ENCODE results near the gene YAP1.

Gene YAP1

DNA sequence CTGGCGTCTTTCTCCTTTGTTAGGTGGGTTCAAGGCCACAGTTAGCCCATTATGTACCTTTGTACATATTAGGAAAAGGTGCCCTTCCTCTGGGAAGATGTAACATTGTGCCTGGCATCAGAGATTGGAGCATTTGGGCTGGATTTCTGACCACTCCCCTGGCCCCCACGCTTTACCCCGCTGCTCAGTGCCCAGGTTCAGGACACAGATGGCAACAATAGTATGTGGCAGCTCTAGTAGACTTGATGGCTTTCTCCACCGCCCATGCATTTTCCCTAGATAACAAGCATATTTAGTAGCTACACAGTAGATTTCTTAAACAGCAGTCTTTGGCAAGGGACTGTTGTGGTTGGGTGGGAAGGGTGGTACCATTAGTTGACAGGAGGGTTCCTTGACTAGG lies 53.1 kb downstream of the YAP1 start:
- DNase-seq (ENCODE audit: low read depth): no peak

DNA sequence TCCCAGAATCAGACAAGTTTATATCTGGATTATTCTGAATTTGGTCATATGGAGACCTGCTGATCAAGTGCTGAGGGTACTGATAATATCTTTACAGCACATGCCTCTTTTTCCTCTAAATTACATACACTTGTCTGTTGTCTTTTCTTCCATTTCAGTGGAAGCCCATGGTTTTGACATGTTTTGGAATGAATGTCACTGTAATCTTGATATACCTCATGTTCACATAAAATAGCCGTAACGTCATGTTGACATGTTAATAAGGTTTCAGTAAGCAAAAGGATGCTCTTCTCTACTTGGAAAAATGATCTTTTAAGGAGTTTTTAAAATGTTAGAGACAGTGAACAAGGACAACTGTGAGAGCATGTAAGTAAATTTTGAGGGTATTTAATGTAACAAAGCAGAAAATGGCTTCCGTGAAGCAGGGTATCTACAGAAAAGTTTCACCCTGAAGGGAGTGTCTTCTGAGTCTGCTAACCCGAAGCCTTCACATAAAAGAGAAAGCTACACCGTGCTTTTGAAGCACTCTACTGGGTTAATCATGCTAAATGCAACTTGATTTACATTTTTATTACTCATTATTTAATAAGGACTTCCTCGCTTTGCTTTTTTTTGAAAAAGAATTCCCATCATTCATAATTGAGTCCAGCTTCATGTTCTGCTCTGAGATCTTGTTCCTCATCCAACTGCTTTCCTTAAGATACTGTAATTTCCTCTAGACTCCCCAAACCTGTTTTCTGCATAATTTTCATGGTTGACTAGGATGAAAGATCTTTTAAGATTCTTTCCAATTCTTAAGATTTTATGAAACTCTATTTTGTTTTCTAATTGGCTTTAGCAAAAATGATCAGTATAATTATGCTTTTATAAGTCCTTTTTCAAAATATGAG lies 56.2 kb downstream of the YAP1 start:
- DNase-seq (ENCODE audit: low read depth): no peak

DNA sequence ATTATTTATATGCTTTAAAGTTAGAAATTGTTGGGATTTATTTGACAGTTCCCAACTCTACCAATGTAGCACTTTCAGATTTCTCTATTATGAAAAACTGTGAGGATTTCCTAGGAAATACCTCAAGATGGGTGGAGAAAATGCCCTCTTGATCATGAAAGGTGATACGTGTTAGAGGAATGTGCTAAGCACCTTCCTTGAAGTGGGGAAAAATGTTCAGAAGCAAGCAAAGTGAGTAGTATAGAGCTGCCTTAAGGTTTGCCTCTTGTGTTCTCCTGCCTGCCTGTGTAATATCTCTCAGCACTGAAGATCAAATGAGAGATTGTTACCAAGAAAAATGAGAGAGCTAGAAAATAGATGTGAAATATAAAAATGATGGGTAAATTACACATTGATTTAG lies 58.2 kb downstream of the YAP1 start:
- DNase-seq (ENCODE audit: low read depth): no peak

DNA sequence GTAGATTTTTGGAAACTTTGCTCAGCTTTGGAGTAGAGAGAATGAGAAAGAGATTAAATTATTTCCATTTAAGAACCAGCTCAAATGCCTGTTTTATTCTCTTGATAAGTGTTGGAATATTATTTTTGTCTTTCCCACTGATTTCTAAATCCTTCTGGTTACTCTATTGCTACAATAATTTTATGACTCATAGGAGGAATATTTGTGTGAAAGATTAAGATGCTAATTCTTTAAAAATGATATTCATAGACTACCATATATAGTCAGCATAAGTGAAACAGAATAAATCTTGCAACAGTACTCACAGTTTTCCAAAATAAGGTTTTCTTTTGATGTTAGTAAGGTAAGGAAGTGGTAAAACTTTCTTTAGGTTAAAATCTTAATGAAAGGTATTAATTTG lies 60.9 kb downstream of the YAP1 start:
- DNase-seq (ENCODE audit: low read depth): no peak

DNA sequence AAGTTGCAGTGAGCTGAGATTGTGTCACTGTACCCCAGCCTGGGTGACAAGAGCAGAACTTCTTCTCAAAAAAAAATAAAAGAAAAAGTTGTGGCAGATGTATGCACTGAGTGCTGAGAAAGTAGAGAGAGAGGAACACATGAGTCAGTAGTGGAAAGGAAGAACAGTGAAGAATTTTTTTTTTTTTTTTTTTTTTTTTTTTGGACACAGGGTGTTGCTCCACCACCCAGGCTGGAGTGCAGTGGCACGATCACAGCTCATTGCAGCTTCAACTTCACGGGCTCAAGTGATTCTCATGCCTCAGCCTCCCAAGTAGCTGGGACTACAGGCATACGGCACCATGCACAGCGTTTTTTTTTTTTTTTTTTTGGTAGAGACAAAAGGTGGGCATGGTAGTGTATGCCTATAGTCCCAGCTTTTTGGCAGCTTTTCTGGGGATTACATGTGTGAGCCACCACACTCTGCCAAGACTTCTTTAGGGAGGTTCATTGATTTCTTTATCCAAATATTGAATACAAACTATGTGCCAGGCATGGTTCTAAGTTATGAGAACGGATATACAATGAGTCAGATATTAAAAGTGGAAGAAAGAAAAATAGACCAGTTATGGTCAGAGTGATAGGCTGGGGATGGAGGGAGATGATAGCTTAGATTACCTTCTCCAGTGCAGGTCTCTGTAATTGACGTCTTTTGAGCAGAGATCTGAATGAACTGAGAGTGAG lies 62.0 kb downstream of the YAP1 start:
- DNase-seq (ENCODE audit: low read depth): no peak

DNA sequence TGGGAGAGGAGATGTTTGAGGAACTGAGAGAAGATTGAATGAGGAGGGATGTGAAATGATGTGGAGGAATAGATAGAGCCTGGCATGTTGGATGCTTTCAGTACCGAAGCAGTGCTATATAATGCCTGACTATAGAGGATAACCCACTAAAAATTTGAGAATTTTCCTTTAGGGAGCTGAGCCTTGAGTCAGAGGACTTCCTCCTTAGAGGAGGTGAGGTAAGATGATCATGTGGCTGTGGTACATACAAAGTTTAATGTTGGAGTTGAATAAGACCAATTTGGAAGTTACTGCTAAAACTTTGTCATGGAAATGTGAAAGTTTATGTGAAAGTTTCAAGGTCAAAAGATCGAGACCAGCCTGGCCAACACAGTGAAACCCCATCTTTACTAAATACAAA lies 66.9 kb downstream of the YAP1 start:
- no peak for DNase-seq (ENCODE audit: low read depth)

DNA sequence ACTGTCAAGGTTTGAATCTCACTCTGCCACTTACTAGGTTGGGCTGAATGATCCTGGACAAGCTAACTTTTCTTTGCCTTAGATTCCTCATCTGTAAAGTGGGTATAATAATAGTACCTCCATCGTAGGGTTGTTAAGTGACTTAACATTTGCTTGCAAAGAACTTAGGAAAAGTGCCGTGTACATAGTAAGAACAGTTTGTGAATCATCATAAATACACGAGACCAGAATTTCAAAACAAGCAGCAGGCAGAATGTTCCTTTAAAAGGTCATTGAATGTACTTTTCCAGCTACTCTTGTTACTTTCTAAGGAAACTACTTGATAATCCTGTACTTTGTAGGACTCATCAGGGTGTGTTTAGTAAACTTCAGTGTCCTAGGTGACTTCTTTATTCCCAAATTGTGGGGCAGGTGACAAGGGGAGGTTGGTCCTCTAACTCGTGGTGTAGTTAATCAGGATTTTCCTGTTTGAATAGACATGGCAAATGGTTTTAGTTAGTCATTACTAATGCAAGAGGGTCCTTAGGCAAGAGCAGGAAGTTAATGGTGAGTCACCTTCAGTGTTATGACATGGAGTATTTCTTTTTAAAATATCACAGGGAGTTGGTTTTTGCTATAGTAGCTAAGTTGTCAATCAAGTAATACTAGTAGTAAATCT lies 67.9 kb downstream of the YAP1 start:
- no peak for DNase-seq (ENCODE audit: low read depth)

DNA sequence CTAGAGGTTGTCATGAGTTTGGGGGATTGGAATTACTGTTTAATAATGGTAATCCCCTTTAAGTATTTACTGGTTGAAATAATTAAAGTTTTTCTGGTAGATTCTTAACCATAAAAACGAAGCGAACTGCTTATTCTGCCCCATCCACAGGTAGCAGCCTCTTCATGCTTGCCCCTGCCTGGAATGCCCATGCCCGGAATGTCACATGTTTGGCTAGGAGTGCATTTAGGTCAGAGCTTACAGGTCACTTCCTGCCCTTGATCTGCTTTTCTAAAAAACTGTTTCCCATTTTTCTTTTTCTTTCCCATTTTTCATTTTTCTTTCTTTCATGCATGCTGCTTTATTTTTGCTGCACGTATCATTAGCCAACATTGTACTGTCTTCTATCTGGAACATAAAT lies 69.1 kb downstream of the YAP1 start:
- no peak for DNase-seq (ENCODE audit: low read depth)

DNA sequence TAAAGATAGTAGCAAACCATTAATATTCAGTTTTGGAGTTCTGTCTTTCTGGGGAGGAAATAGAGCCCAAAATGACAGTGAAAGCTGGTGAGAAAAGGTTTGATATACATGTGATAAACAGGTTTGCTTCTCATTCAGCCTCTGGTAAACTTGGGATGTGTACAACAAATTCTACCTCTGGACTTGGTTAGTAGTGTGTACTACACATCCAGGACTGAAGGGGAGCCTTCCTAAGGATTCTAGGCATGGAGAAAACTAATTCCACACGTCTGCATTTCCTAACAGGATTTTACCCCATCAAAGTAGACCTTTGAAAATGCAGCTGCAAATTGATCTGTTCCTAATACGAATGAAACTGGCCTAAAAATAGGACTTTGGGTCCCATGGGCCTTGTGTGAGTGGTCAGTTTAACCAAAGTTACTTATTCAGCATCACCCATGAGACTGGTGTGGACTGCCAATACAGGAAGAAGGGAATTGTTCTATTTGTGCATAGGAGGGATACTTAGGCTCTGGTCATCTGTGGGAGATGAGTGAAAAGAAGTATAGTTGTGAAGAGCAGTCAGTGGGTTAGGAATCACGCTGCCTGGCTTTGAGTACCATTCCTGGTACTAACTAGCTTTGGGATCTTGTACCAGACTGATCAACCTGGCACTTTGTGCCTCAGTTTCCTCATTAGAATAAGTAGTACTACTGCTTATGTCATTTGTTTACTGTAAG lies 74.2 kb downstream of the YAP1 start:
- DNase-seq (ENCODE audit: low read depth): no peak

DNA sequence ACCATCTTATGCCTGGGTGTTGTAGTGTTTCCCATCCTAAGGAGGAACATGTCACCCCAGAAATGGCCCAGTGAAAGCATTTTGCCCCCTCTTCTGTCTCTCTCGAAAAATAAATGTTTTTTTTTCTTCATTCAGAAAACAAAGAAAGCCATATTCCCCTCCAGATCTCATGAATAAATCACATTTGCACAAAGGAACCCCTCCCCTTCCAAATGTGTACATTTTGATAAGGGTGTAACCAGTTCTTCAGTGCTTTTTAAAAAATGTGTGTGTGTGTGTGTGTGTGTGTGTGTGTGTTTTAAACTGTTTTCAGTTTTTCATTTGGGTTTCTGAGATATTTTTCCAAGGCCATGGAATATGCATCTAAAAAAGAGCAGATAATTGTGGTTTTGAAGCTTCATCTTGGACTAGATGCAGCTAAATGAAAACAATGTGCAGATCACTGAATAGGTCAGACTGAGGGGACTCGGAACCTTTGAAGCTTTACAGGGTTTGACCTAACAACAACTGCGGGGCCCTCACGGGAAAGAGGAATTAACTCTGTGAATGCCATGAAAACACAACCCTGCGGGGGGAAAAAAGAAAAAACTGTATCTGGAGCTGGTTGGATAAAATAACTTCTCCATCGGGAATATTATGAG lies 76.4 kb downstream of the YAP1 start:
- DNase-seq (ENCODE audit: low read depth): no peak

DNA sequence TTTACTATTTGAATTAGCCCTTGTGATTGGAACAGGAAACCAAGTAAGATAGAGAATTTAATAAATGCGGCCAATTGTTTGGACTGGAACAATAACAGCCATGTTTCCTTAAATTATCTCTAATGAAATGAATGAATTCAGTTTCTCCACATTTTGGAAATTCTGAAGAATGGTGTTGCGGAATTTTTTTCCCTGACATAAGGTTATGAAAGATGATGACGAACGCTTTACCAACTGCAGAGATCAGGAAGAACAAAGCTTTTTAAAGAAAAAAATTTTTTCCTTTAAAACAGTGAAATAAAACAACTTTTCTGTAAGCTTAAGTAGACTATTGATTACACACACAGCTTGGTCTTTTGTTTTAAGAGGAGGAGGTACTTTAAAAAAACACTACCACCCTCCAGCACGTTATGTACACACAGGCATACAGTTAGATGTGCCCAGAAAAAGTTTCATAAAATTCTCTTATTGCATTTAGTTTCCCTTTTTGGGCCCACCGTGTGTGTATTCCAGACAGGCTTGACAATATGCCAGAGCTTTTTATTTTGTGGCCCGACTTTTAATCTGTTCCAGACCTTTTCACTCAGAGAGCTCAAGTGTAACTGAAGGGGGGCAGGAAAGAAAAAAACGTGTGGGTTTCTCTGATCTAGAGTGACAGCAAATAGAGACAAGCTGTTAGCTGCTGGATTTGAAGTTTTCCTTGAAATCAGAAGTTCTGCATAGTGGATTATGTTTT lies 77.3 kb downstream of the YAP1 start:
- no peak for DNase-seq (ENCODE audit: low read depth)

DNA sequence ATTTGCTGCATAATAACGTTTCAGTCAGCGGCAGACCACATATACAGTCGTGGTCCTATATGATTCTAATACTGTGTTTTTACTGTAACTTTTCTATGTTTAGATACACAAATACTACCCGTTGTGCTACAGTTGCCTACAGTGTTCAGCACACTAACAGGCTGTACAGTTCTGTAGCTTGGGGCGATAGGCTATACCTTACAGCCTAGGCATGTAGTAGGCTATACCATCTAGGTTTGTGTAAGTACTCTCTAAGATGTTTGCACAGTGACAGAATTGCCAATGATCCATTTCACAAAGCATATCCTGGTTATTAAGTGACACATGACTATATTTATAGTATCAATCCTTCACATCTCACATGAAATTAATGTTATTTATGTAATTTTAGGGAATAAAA lies 78.2 kb downstream of the YAP1 start:
- no peak for DNase-seq (ENCODE audit: low read depth)

DNA sequence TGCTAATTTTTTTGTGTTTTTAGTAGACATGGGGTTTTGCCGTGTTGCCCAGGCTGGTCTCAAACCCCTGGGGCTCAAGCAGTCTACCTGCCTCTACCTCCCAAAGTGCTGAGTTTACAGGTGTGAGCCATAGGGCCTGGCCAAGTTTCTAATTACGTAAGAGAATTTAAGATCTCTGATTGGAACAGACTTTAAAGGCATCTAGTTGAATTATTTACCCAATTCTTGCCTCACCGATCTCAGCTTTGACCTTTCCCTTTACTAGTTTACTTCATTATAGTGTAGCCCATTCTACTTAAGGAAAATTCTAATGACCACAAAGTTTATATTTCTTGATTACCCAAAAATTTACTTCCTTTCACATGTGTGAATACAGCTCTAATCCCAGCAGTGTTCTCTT lies 81.6 kb downstream of the YAP1 start:
- DNase-seq (ENCODE audit: low read depth): no peak

DNA sequence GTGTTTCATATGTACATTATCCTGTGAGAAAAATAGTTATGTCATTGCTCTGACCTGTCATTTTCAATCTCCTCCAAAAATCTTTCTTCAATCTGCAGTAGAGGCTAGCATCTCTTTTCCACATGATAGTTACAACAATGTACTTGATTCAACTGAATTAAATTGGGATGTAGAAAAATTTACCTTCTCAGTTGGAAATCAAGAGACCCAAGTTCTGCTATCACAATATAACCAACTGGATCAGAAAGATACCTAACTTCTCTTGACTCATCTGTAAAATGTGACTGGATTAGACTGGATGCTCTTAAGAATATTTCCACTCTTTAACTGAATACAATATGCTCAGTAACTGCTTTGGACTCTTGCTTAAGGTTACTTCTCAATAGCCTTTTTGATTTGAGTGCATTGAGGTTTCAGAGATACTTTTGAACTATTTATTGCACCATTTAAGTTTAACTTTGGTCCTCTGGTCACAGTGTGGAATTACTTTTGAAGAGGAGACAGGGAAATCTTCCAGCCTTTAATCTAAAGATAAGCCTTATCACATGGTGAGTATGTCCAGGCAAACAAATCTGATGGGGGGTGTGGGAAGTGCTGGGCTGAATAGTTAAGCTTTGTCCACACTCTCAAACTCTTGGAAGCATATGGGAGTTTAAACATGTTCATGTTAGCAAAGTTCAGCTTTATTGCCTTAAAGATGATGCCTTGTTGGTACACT lies 82.3 kb downstream of the YAP1 start:
- no peak for DNase-seq (ENCODE audit: low read depth)

DNA sequence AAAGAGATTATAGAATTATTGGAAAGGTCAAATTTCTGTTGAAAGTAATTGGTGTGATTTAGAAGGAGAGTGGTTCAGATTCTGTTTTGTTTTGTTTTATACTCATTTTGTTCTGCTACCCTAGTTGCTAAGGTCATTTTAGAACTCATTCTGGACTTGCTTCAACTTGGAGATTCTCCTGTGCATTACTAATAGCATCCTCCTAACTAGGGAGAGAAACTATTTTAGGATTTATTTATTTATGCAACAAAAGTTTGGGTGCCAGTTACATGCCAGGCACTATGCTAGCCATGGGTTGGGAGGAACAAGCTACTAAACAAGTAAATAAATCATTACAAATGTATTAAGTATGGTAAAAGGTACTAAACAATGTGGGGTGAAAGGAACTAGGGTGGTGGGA lies 84.0 kb downstream of the YAP1 start:
- no peak for DNase-seq (ENCODE audit: low read depth)

DNA sequence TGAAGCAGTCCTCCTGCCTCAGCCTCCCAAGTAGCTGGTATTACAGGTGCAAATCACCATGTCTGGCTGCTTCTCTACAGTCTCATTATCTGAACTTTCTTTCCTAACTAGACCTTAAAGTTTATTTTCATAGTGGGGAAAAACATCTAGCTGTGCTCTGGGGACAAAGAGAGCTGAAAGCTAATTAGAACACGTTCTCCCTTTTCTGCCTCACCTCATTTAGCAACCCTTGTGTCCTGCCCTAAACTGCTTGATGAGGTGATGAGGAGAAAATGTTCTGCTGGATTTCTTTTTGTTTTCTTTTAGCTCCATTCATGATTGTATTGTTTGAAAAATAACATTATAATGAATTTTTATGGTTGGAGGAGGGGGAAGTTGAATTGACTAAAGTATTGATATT lies 84.7 kb downstream of the YAP1 start:
- DNase-seq (ENCODE audit: low read depth): no peak

DNA sequence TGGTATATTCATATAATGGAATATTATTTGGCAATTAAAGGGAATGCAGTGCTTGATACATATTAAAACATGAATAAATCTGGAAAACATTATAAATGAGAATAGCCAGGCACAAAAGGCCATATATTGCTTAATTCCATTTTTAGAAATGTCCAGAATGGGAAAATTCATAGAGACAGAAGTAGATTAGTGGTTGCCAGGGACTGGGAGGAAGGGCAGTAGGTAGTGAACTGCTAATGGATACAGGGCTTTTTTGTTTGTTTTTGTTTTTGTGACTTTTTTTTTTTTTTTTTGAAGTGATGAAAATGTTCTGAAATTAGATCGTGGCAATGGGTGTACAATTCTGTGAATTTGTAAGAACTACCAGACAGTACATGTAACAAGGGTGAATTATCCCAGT lies 86.1 kb downstream of the YAP1 start:
- DNase-seq (ENCODE audit: low read depth): no peak

DNA sequence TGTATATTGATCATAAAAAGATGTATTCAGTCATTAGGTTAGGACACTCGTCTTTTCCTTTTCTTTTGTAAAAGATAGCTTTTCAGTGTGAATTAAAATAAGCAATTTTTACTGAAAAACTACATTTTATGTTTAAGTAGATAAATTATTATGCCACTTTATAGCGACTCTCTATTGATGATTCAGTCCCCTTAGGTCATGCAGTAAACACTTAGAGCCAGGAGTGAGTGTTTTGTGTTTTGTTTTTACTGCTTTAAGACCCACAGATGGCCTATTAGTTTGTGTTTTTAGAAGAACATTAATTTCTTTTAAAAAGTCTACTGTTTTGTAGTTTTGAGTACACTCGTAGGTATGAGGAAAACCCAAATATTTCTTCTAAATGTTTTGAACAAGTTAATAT lies 86.6 kb downstream of the YAP1 start:
- no peak for DNase-seq (ENCODE audit: low read depth)

DNA sequence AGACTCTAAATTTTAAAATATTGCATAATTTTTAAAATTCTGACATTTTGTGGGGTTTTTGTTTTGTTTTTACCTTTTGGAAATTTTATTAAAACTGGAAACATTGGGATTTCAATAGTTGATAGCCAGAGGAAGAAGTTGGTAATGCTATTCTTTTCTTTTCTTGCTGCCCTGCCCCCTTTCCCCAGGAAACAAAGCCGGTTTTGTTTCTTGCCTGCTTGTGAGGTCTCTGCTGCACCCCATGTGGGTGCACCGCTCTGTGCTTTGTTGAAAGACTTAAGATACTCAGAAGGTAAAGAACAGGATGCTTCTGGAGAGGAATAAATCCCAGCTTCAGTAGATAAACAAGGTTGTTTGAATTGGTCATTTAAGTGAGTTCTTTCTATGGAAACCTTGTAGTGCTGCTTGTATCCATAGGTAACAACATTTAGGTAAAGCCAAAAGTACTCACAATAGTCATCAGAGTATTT lies 87.5 kb downstream of the YAP1 start:
- no peak for DNase-seq (ENCODE audit: low read depth)

DNA sequence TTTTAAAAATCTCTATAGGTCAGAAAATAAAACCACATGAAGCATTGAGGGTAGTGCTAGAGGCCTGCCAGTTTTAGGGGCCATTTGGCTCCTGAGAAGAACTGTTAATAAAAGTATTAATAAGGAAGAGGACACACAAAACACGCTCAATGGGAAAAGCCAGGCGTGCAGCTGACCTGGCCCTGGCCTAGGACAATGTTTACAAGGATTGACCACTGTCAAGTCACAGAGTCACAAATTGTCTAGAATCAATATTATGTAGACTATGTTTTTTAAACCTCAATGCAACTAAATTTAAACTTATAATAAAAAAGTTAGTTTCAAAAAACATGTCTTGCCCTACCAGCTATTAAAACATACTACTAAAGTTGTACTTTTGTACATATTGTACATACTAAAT lies 89.4 kb downstream of the YAP1 start:
- DNase-seq (ENCODE audit: low read depth): no peak

All from activated gamma-delta T cell treated with anti-CD3 and anti-CD28 coated beads, Interleukin-2, amount 50 U/mL, for 16 hours (primary cell).